Measurements from ENCODE around the gene TAF1B. TPM values are rescaled to one million over a fixed set of nuclear protein-coding genes. Genes with fewer than 3 reads are reported as not detected.

The TAF1B gene
- total and polyA plus RNA-seq, 2 donors (not counting 3 experiments of a cell fraction or from before 2014, with no cell fraction given), result 6.3 to 29.4 TPM

- no TSS peak for BruUV-seq (replicated peaks)
- TF ChIP-seq EZH2 (IDR thresholded peaks at IDR 0.05; ENCODE audit: borderline replicate concordance, low read depth, low read length, severe bottlenecking) (no peak), GATA2 (IDR thresholded peaks at IDR 0.05; ENCODE audit: insufficient read depth, insufficient read length, low read depth, low read length) (no peak), POLR2AphosphoS5 (IDR thresholded peaks at IDR 0.05; ENCODE audit: insufficient read depth, low read depth, low read length) (no peak), FOS (IDR thresholded peaks at IDR 0.05; ENCODE audit: borderline replicate concordance, insufficient read depth, low read length) (no peak), POLR2A (IDR thresholded peaks at IDR 0.05; ENCODE audit: low read depth, low read length) (no peak), CTCF (IDR thresholded peaks at IDR 0.05; ENCODE audit: extremely low read depth in 1 of 2, insufficient read depth in 1 of 2, low read depth in 1 of 2, low read length in 2 of 2) (no peak), MAX (IDR thresholded peaks at IDR 0.05; ENCODE audit: insufficient read depth, insufficient read length) (no peak), JUN (IDR thresholded peaks at IDR 0.05; ENCODE audit: borderline replicate concordance, insufficient read depth, insufficient read length, low read depth) (no peak), MYC (IDR thresholded peaks at IDR 0.05; ENCODE audit: low read depth, low read length) (no peak)
- Histone ChIP-seq H3K36me3 (ENCODE audit: control insufficient read depth in 2 of 2, extremely low read depth in 1 of 2, insufficient read depth in 2 of 2, low read length in 2 of 2) (no peaks in the 10 kb centered on the region), H3K9me3 (replicated peaks; ENCODE audit: control insufficient read depth, insufficient read depth, low read length) (no peaks in the 10 kb centered on the region), H3K9ac (replicated peaks; ENCODE audit: extremely low read depth, insufficient read depth, low read length) (no peak overlapping the region), H3K4me2 (ENCODE audit: insufficient read depth, low read length) (no peak overlapping the region), H3K27ac (ENCODE audit: insufficient read depth, low read depth, low read length) (no peak overlapping the region), H4K20me1 (replicated peaks; ENCODE audit: control insufficient read depth, extremely low read depth, insufficient read depth, low read length) (no peaks in the 10 kb centered on the region), H3K79me2 (ENCODE audit: control insufficient read depth, insufficient read depth, low read length) (no peaks in the 10 kb centered on the region), H3K9me1 (replicated peaks; ENCODE audit: control insufficient read depth, extremely low read depth, insufficient read depth, low read length) (no peaks in the 10 kb centered on the region), H3K4me1 (ENCODE audit: control insufficient read depth, extremely low read depth, insufficient read depth, low read length) (no peaks in the 10 kb centered on the region), H2AFZ (ENCODE audit: low read depth, low read length) (no peak overlapping the region), H3K4me3 (replicated peaks in 1 of 3; ENCODE audit: insufficient read depth in 1 of 3, low read depth in 1 of 3, low read length in 3 of 3) (no peak overlapping the region), H3K27me3 (ENCODE audit: control insufficient read depth in 2 of 2, insufficient read depth in 2 of 2, low read length in 2 of 2) (no peaks in the 10 kb centered on the region)
- ChIA-PET POLR2A (no interaction called here), CTCF (interaction anchor here (1.3 to 2.9 kb wide), 2 partner anchors 17 kb away, joined by 6 to 11 read pairs; no protein-coding TSS in a partner anchor)
- no peak for FAIRE-seq
- dilution Hi-C loops (cut with MboI; ENCODE audit: extremely low pct_ligation_motif_present, low sequenced_read_pairs), result loop anchor here (25.0 kb wide), 1 partner anchor 155 kb away; no protein-coding TSS in a partner anchor
- intact Hi-C loops (cut with micrococcal nuclease), result no loop called here
- DNase-seq (ENCODE audit: low read depth, low spot score), result no peak
Measured at GRCh38 chr2:9967053-9967775, 123.9 kb downstream of the TAF1B start.

All from endothelial cell of umbilical vein (primary cell).